NCI-H446 treated with DMSO at 0.1 percent for 48 hours (cell line): Measurements from ENCODE around the gene TEX53.

Experiments used
- DNase-seq: peaks from one replicate; lab custom pipeline; 2025; lab: John Stamatoyannopoulos, UW

The TEX53 gene

GRCh38 chr9:114680259-114681001 lies 22.8 kb upstream of the TEX53 start:
- DNase-seq = no peak

- DNase-seq = no peak
Measured at GRCh38 chr9:114678795-114679194, 21.2 kb upstream of the TEX53 start.

GRCh38 chr9:114678130-114678529 lies 20.5 kb upstream of the TEX53 start:
- DNase-seq = no peak

GRCh38 chr9:114677418-114677817 lies 19.8 kb upstream of the TEX53 start:
- peak; percentile 7 for DNase-seq

- DNase-seq = no peak
Measured at GRCh38 chr9:114676901-114677300, 19.3 kb upstream of the TEX53 start.

- no peak for DNase-seq
Measured at GRCh38 chr9:114674798-114675540, 17.4 kb upstream of the TEX53 start.

- DNase-seq = no peak
Measured at GRCh38 chr9:114674076-114674797, 16.6 kb upstream of the TEX53 start.

- no peak for DNase-seq
Measured at GRCh38 chr9:114671605-114672004, 14.0 kb upstream of the TEX53 start.

GRCh38 chr9:114669961-114670360 lies 12.4 kb upstream of the TEX53 start:
- no peak for DNase-seq

- DNase-seq = no peak
Measured at GRCh38 chr9:114668146-114668545, 10.5 kb upstream of the TEX53 start.

GRCh38 chr9:114666851-114667250 lies 9.2 kb upstream of the TEX53 start:
- DNase-seq = no peak

- no peak for DNase-seq
Measured at GRCh38 chr9:114666401-114666800, 8.8 kb upstream of the TEX53 start.

- no peak for DNase-seq
Measured at GRCh38 chr9:114664181-114664580, 6.6 kb upstream of the TEX53 start.

GRCh38 chr9:114662081-114662989 lies 4.7 kb upstream of the TEX53 start:
- no peak for DNase-seq

GRCh38 chr9:114656301-114656700 lies 1.3 kb downstream of the TEX53 start:
- no peak for DNase-seq

- no peak for DNase-seq
Measured at GRCh38 chr9:114655689-114656088, 1.9 kb downstream of the TEX53 start.

GRCh38 chr9:114653556-114654159 lies 3.9 kb downstream of the TEX53 start:
- DNase-seq = no peak

GRCh38 chr9:114652776-114653555 lies 4.6 kb downstream of the TEX53 start:
- DNase-seq = no peak

GRCh38 chr9:114643896-114644295 lies 13.7 kb downstream of the TEX53 start:
- DNase-seq = no peak

GRCh38 chr9:114643001-114643400 lies 14.6 kb downstream of the TEX53 start:
- DNase-seq = no peak

GRCh38 chr9:114641967-114642366 lies 15.6 kb downstream of the TEX53 start:
- DNase-seq = no peak
